GM12872 (cell line): ENCODE results near the gene RPS17.

ENCODE experiments used
- TF ChIP-seq, protein P1 (sequence below): IDR thresholded peaks from 3 replicates; pipeline ENCODE4 v1.5.1; 2011; ENCODE audit warnings: low read depth, mild to moderate bottlenecking, low read length, moderate library complexity; ENCODE audit not compliant: insufficient read depth

Gene RPS17

GRCh38 chr15:82571722-82572222 is 31.5 kb upstream of the RPS17 start:
- TF ChIP-seq, protein P1, sequence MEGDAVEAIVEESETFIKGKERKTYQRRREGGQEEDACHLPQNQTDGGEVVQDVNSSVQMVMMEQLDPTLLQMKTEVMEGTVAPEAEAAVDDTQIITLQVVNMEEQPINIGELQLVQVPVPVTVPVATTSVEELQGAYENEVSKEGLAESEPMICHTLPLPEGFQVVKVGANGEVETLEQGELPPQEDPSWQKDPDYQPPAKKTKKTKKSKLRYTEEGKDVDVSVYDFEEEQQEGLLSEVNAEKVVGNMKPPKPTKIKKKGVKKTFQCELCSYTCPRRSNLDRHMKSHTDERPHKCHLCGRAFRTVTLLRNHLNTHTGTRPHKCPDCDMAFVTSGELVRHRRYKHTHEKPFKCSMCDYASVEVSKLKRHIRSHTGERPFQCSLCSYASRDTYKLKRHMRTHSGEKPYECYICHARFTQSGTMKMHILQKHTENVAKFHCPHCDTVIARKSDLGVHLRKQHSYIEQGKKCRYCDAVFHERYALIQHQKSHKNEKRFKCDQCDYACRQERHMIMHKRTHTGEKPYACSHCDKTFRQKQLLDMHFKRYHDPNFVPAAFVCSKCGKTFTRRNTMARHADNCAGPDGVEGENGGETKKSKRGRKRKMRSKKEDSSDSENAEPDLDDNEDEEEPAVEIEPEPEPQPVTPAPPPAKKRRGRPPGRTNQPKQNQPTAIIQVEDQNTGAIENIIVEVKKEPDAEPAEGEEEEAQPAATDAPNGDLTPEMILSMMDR: no peak

- TF ChIP-seq, protein P1: no peak
Observed at GRCh38 chr15:82570721-82571508, 30.7 kb upstream of the RPS17 start.

- TF ChIP-seq, protein P1: no peak
Observed at GRCh38 chr15:82569834-82570233, 29.6 kb upstream of the RPS17 start.

DNA sequence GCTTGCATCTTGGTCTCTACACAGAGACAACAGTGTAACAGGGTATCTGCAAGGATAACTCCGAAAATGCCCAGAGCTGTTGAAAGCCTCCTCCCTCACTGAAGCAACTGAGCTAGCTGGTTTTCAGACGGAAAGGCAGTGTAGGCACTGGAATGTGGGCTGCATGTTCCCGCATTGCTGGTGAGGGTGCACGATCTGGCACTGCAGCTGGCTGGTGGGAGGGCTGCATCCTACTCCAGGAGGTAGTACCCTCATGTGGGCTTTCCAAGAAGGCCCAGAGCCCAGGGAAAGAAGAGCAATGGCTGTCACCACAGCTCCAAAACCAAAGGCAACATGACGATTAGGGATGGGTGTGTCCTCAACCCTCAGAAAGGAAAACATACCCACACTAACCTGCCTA is 28.7 kb upstream of the RPS17 start:
- TF ChIP-seq, protein P1: no peak

- TF ChIP-seq, protein P1: no peak
Observed at GRCh38 chr15:82567661-82568060, 27.4 kb upstream of the RPS17 start.

- TF ChIP-seq, protein P1: no peak
Observed at GRCh38 chr15:82566690-82567089, 26.4 kb upstream of the RPS17 start.

DNA sequence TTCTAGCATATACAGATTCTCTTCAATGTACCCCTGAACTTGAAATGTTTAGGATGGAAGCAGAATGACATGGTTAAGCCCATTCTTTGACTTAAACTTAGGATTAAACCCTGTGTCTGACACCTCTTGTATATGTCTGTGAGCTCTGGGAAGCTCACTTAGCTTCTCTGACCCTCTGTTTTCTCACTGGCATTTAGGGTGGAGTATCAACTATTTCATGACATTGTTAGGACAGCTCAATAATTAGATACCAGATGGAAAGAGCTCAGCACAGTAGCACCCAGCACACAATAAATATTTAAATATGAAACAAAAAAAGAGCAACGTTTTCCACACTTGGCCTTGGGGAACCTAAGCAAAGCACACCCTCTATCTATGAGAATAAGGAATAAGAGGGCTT is 18.2 kb upstream of the RPS17 start:
- TF ChIP-seq, protein P1: no peak
